HCT116 (cell line): ENCODE data around the gene HEG1. TPM values are rescaled to one million over a fixed set of nuclear protein-coding genes. Genes with fewer than 3 reads are reported as not detected.

Experiments
- ATAC-seq: fragments of 200-7000 bp; cut with Tn5 transposase; 2 replicates; pipeline ENCODE4 v1.9.1; 2020; ENCODE audit warnings: mild to moderate bottlenecking, moderate library complexity
- BruUV-seq: library from RNA; stranded (reverse); fragments of 400-500 nt; replicated peaks from 2 replicates; lab custom pipeline; 2021; lab: Mats Ljungman, UMichigan
- CTCF ChIA-PET: fragments of 300-600 bp; sonication (Branson Sonifier 250); formaldehyde crosslinking; loops from one replicate; lab custom pipeline; 2021; ENCODE audit warnings: antibody characterized with exemption; lab: Charles Lee
- POLR2A ChIA-PET: fragments of 300-600, 350-600 bp; sonication (Branson Sonifier 250); formaldehyde crosslinking; loops from one replicate; lab custom pipeline; 2021; ENCODE audit warnings: antibody characterized with exemption; lab: Charles Lee
- RAD21 ChIA-PET, 2 experiments: fragments of 300-600 bp; sonication (Branson Sonifier 250); formaldehyde crosslinking; loops; one replicate each; lab custom pipeline; 2023; ENCODE audit warnings: low total read pairs in 2 of 2; ENCODE audit not compliant: uncharacterized antibody in 2 of 2, unreplicated experiment in 2 of 2, low non-redundant PET in 1 of 2; lab: Charles Lee
- DNase-seq: peaks from one replicate; pipeline ENCODE4 v3.0.0-alpha.2; 2010; ENCODE audit warnings: low read depth, low spot score
- H2AFZ ChIP-seq: fragments of 200-600 bp; shearing (Covaris generic), sonication (generic); 2 replicates; pipeline ENCODE4 v1.6.1; 2017; ENCODE audit warnings: low read depth, mixed run types, mixed read lengths, antibody characterized with exemption, low read length; ENCODE audit not compliant: poor library complexity, severe bottlenecking
- H3K27ac ChIP-seq: 2 replicates; pipeline ENCODE4 v1.5.1; 2012; ENCODE audit warnings: low read depth, low read length
- H3K27me3 ChIP-seq: fragments of 200-600 bp; sonication (generic); 2 replicates; pipeline ENCODE4 v1.6.1; 2016; ENCODE audit warnings: mixed run types, low read length, mixed read lengths; ENCODE audit not compliant: insufficient read depth
- H3K36me3 ChIP-seq, 2 experiments: fragments of 200-500 bp in 1 of 2; fragments of 200-600 bp in 1 of 2; sonication (Bioruptor generic) in 1 of 2; sonication (generic) in 1 of 2; 2 replicates each; pipeline versions ENCODE4 v1.5.1 to v1.6.1; 2014 to 2016; ENCODE audit warnings: low read length in 2 of 2, inconsistent platforms in 1 of 2, mixed read lengths in 1 of 2, mixed run types in 1 of 2; ENCODE audit not compliant: insufficient read depth in 2 of 2, control insufficient read depth in 1 of 2
- H3K4me1 ChIP-seq, 2 experiments: fragments of 200-600 bp in 1 of 2; sonication (generic) in 1 of 2; 2 replicates each; pipeline versions ENCODE4 v1.5.1 to v1.6.1; 2012 to 2017; ENCODE audit warnings: low read length in 2 of 2, inconsistent platforms in 1 of 2, mild to moderate bottlenecking in 1 of 2, mixed read lengths in 1 of 2, mixed run types in 1 of 2, moderate library complexity in 1 of 2; ENCODE audit not compliant: insufficient read depth in 2 of 2, control insufficient read depth in 1 of 2
- H3K4me2 ChIP-seq: fragments of 200-600 bp; sonication (generic); 2 replicates; pipeline ENCODE4 v1.6.1; 2017; ENCODE audit warnings: mixed run types, low read length, mixed read lengths
- H3K4me3 ChIP-seq, 2 experiments: fragments of 200-600 bp in 1 of 2; sonication (generic) in 1 of 2; replicated peaks in 1 of 2; 2 replicates each; pipeline ENCODE4 v1.5.1; 2011 to 2016; ENCODE audit warnings: low read length in 2 of 2, control low read depth in 1 of 2, low read depth in 1 of 2, mild to moderate bottlenecking in 1 of 2, mixed read lengths in 1 of 2, mixed run types in 1 of 2
- H3K79me2 ChIP-seq: fragments of 200-600 bp; sonication (generic); 2 replicates; pipeline ENCODE4 v1.6.1; 2017; ENCODE audit warnings: mild to moderate bottlenecking, mixed run types, low read length, moderate library complexity, mixed read lengths; ENCODE audit not compliant: insufficient read depth
- H3K9ac ChIP-seq: fragments of 200-600 bp; sonication (generic); 2 replicates; pipeline ENCODE4 v1.6.1; 2016; ENCODE audit warnings: low read length, mixed read lengths
- H3K9me2 ChIP-seq: fragments of 200-600 bp; sonication (generic), shearing (Covaris generic); 2 replicates; pipeline ENCODE4 v1.6.1; 2017; ENCODE audit warnings: mixed run types, mild to moderate bottlenecking, moderate library complexity; ENCODE audit not compliant: insufficient read depth
- H3K9me3 ChIP-seq, 2 experiments: fragments of 200-500 bp in 1 of 2; fragments of 200-600 bp in 1 of 2; sonication (Bioruptor generic) in 1 of 2; sonication (generic) in 1 of 2; 2 replicates each; pipeline ENCODE4 v1.6.1; 2014 to 2017; ENCODE audit warnings: low read length in 2 of 2, mixed read lengths in 2 of 2, inconsistent platforms in 1 of 2, low read depth in 1 of 2, mild to moderate bottlenecking in 1 of 2, mixed run types in 1 of 2, moderate library complexity in 1 of 2; ENCODE audit not compliant: control insufficient read depth in 1 of 2, insufficient read depth in 1 of 2
- H4K20me1 ChIP-seq: fragments of 200-600 bp; sonication (generic), shearing (Covaris generic); 2 replicates; pipeline ENCODE4 v1.6.1; 2017; ENCODE audit warnings: mixed run types, mild to moderate bottlenecking, moderate library complexity; ENCODE audit not compliant: insufficient read depth
- EZH2 ChIP-seq: fragments of 200-600 bp; sonication (generic); IDR thresholded peaks from 2 replicates; pipeline ENCODE4 v1.6.1; 2017; ENCODE audit warnings: antibody characterized with exemption, mixed run types
- EZH2phosphoT487 ChIP-seq: fragments of 200-600 bp; IDR thresholded peaks from 2 replicates; pipeline ENCODE4 v1.6.1; 2018; ENCODE audit warnings: antibody characterized with exemption, borderline replicate concordance
- POLR2A ChIP-seq: IDR thresholded peaks from 2 replicates; pipeline ENCODE4 v1.7.0; 2011; ENCODE audit warnings: borderline replicate concordance; ENCODE audit not compliant: insufficient read depth, insufficient read length; ENCODE audit errors: extremely low read depth
- SIN3A ChIP-seq: IDR thresholded peaks from 2 replicates; pipeline ENCODE4 v1.6.1; 2012; ENCODE audit warnings: low read depth
- intact Hi-C: fragments of 100-400 bp; cut with micrococcal nuclease; formaldehyde crosslinking; loops from 2 replicates; pipeline ENCODE4 v1.10.0; 2022
- total RNA-seq: library from RNA; stranded (reverse); gene quantifications from one replicate; pipeline ENCODE4 v1.2.1, GENCODE V29; 2021; ENCODE audit not compliant: unreplicated experiment
- TF ChIP-seq, protein P1 (sequence below), 3 experiments: fragments of 200-600 bp in 1 of 3; sonication (generic) in 1 of 3; IDR thresholded peaks in 2 of 3; conservative IDR thresholded peaks in 1 of 3; 2 replicates each; pipeline ENCODE4 v1.5.1; 2012 to 2017; ENCODE audit warnings: low read depth in 2 of 3, low read length in 2 of 3, antibody characterized with exemption in 1 of 3, borderline replicate concordance in 1 of 3, control low read depth in 1 of 3, mild to moderate bottlenecking in 1 of 3, mixed read lengths in 1 of 3, mixed run types in 1 of 3, moderate library complexity in 1 of 3; ENCODE audit not compliant: insufficient read depth in 1 of 3

The HEG1 gene
- total RNA-seq, 1 experiment from 2014 or later, result 2.6 TPM

DNA sequence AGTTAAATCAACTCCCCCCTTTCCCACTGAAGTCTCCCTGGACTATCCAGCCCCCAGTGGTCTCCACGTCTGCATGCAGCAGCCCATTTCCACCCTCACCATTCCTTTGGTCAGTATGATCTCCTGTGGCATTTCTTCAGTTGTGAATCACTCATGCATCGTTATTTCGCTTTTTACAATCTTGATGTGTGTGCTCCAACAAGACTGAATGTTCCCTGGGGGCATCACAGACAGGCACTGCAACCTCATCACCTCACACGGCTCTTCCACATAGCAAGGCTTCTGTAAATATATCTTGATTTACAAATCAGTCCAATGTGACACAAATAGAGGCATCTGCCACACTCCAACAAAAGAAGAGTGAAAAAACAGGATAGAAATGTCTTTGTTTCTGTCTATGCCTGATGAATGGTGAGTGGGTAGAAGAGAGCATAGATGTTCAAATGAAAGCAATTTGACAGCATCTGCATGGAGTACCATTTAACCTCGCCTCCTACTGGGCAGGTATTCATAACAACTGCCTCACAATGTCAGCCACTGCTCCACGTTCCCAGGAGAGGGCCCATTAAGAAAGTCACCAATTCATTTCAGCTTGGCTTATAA lies 5.2 kb downstream of the HEG1 start:
- Histone ChIP-seq H3K4me3 (no peak overlapping the region), H3K4me1 (peaks cover 4 to 20% of the 10 kb centered on the region in 2 experiments; a peak in 3 of 4 replicates), H3K9me3 (no peaks in the 10 kb centered on the region), H2AFZ (no peak overlapping the region), H4K20me1 (no peaks in the 10 kb centered on the region), H3K9ac (no peak overlapping the region), H3K27me3 (peaks cover 5% of the 10 kb centered on the region; the same call in 1 of the 2 replicates), H3K9me2 (no peaks in the 10 kb centered on the region), H3K27ac (no peak overlapping the region), H3K4me2 (no peak overlapping the region), H3K79me2 (no peaks in the 10 kb centered on the region), H3K36me3 (no peaks in the 10 kb centered on the region)
- intact Hi-C loops, result no loop called here
- CTCF ChIA-PET, result no interaction called here
- TF ChIP-seq EZH2 (no peak), SIN3A (no peak)
- TF ChIP-seq, protein P1, sequence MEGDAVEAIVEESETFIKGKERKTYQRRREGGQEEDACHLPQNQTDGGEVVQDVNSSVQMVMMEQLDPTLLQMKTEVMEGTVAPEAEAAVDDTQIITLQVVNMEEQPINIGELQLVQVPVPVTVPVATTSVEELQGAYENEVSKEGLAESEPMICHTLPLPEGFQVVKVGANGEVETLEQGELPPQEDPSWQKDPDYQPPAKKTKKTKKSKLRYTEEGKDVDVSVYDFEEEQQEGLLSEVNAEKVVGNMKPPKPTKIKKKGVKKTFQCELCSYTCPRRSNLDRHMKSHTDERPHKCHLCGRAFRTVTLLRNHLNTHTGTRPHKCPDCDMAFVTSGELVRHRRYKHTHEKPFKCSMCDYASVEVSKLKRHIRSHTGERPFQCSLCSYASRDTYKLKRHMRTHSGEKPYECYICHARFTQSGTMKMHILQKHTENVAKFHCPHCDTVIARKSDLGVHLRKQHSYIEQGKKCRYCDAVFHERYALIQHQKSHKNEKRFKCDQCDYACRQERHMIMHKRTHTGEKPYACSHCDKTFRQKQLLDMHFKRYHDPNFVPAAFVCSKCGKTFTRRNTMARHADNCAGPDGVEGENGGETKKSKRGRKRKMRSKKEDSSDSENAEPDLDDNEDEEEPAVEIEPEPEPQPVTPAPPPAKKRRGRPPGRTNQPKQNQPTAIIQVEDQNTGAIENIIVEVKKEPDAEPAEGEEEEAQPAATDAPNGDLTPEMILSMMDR (IDR thresholded peaks at IDR 0.05 in 2 of 3, conservative IDR thresholded peaks at IDR 0.05 in 1 of 3; ENCODE audit: borderline replicate concordance in 1 of 3, insufficient read depth in 1 of 3, low read depth in 2 of 3, low read length in 2 of 3), result 0 out of 6 replicates have a peak, but pooled peaks of 2 of the 3 experiments have one; percentile 5 to 24
- BruUV-seq, result no TSS peak
- ATAC-seq (no peak), DNase-seq (no peak)
- POLR2A ChIA-PET, result no interaction called here
- RAD21 ChIA-PET, result no interaction called here

DNA sequence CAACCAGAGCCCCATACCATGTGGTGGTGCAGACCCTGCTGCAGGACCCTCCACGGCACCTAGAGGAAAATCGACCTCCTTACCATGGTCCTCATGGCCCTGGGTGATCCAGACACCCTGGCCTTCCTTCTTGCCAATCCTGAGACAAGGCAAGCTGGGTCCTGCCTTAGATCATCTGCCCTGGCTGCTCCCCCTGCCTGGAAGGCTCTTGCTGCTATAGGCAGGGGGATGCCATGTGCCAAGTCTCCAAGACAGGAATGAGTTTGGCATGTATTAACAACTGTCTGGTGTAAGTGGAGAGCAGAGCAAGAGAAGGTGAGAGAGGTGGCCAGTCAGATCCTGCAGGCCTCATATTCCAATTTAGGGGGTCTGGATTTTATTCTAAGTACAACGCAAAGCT lies 7.5 kb downstream of the HEG1 start:
- no peak overlapping the region for H3K9ac ChIP-seq
- no peak for TF ChIP-seq EZH2phosphoT487
- no peak for TF ChIP-seq POLR2A
- TF ChIP-seq, all 23 proteins: peak for 0
- H3K36me3 ChIP-seq, result no peaks in the 10 kb centered on the region
- no peak for DNase-seq
- no peaks in the 10 kb centered on the region for H4K20me1 ChIP-seq
- BruUV-seq, result no TSS peak
- H3K27ac ChIP-seq, result no peak overlapping the region
- ChIA-PET CTCF (no interaction called here), RAD21 (no interaction called here), POLR2A (no interaction called here)
- intact Hi-C loops, result no loop called here
- no peaks in the 10 kb centered on the region for H3K79me2 ChIP-seq
- no peak overlapping the region for H3K4me2 ChIP-seq
- H3K27me3 ChIP-seq, result no peaks in the 10 kb centered on the region; the same call in none of the 2 replicates
- H3K4me3 ChIP-seq, result no peak overlapping the region
- H3K4me1 ChIP-seq, result peaks cover 0 to 10% of the 10 kb centered on the region in 2 experiments; a peak in 3 of 4 replicates
- ATAC-seq, result no peak
- H3K9me2 ChIP-seq, result no peaks in the 10 kb centered on the region
- no peak overlapping the region for H2AFZ ChIP-seq
- H3K9me3 ChIP-seq, result no peaks in the 10 kb centered on the region
